Astrocyte (in vitro differentiated cells and primary cell): ENCODE results near the gene SULT1A3. TPM values are rescaled to one million over a fixed set of nuclear protein-coding genes. Genes with fewer than 3 reads are reported as not detected.

Source experiments
- DNase-seq: peaks from one replicate; pipeline ENCODE4 v3.0.0-alpha.2; 2010; ENCODE audit warnings: low read depth
- FAIRE-seq: peaks from 2 replicates; lab custom pipeline; 2011; peaks lifted over from hg19 to GRCh38; lab: Jason Lieb, UNC
- H2AFZ ChIP-seq: 2 replicates; pipeline ENCODE4 v1.6.0; 2012; ENCODE audit warnings: low read depth, low read length, inconsistent platforms
- H3K27ac ChIP-seq: 2 replicates; pipeline ENCODE4 v1.5.1; 2011; ENCODE audit warnings: low read depth, low read length, inconsistent platforms
- H3K27me3 ChIP-seq: 2 replicates; pipeline ENCODE4 v1.6.0; 2011; ENCODE audit warnings: low read length, inconsistent platforms; ENCODE audit not compliant: insufficient read depth
- H3K36me3 ChIP-seq: 2 replicates; pipeline ENCODE4 v1.5.1; 2011; ENCODE audit warnings: low read length, inconsistent platforms; ENCODE audit not compliant: insufficient read depth
- H3K4me1 ChIP-seq: 2 replicates; pipeline ENCODE4 v1.5.1; 2011; ENCODE audit warnings: low read length, inconsistent platforms; ENCODE audit not compliant: insufficient read depth
- H3K4me2 ChIP-seq: 2 replicates; pipeline ENCODE4 v1.6.0; 2012; ENCODE audit warnings: low read length, inconsistent platforms
- H3K4me3 ChIP-seq: 2 replicates; pipeline ENCODE4 v1.5.1; 2011; ENCODE audit warnings: low read depth, mild to moderate bottlenecking, low read length, inconsistent platforms; ENCODE audit not compliant: insufficient read depth
- H3K79me2 ChIP-seq: 2 replicates; pipeline ENCODE4 v1.6.0; 2012; ENCODE audit warnings: mild to moderate bottlenecking, low read length, inconsistent platforms; ENCODE audit not compliant: insufficient read depth
- H3K9ac ChIP-seq: 2 replicates; pipeline ENCODE4 v1.6.0; 2012; ENCODE audit warnings: mild to moderate bottlenecking, low read length, inconsistent platforms
- H3K9me3 ChIP-seq: 2 replicates; pipeline ENCODE4 v1.5.1; 2012; ENCODE audit warnings: low read depth, mild to moderate bottlenecking, low read length, inconsistent platforms; ENCODE audit not compliant: insufficient read depth
- H4K20me1 ChIP-seq: 2 replicates; pipeline ENCODE4 v1.6.0; 2012; ENCODE audit warnings: low read length, inconsistent platforms; ENCODE audit not compliant: insufficient read depth
- H3K27ac Mint-ChIP-seq: one replicate; pipeline ENCODE4 v1.8.0; 2021; ENCODE audit warnings: mild to moderate bottlenecking, mixed read lengths; ENCODE audit not compliant: unreplicated experiment
- H3K27me3 Mint-ChIP-seq: one replicate; pipeline ENCODE4 v1.8.0; 2021; ENCODE audit warnings: low read depth, mixed read lengths; ENCODE audit not compliant: unreplicated experiment
- H3K36me3 Mint-ChIP-seq: one replicate; pipeline ENCODE4 v1.8.0; 2021; ENCODE audit warnings: low read depth, mixed read lengths; ENCODE audit not compliant: unreplicated experiment
- H3K4me1 Mint-ChIP-seq: one replicate; pipeline ENCODE4 v1.8.0; 2021; ENCODE audit warnings: low read depth, mixed read lengths; ENCODE audit not compliant: unreplicated experiment
- H3K4me3 Mint-ChIP-seq: one replicate; pipeline ENCODE4 v1.8.0; 2021; ENCODE audit warnings: mild to moderate bottlenecking, moderate library complexity, mixed read lengths; ENCODE audit not compliant: unreplicated experiment
- H3K9me3 Mint-ChIP-seq: one replicate; pipeline ENCODE4 v1.8.0; 2021; ENCODE audit warnings: mild to moderate bottlenecking, mixed read lengths; ENCODE audit not compliant: unreplicated experiment
- EZH2 ChIP-seq: IDR thresholded peaks from 2 replicates; pipeline ENCODE4 v1.6.1; 2012; ENCODE audit warnings: mild to moderate bottlenecking, low read length, inconsistent platforms; ENCODE audit not compliant: insufficient read depth
- total RNA-seq: library from RNA; stranded (reverse); gene quantifications from 2 replicates; pipeline ENCODE4 v1.2.1, GENCODE V29; 2021
- TF ChIP-seq, protein P1 (sequence below): IDR thresholded peaks from 2 replicates; pipeline ENCODE4 v1.5.1; 2011; ENCODE audit warnings: low read depth, mild to moderate bottlenecking, inconsistent platforms, low read length, moderate library complexity; ENCODE audit not compliant: insufficient read depth

Gene SULT1A3
- total RNA-seq, 1 donor from 2014 or later, result 8.6 TPM

DNA sequence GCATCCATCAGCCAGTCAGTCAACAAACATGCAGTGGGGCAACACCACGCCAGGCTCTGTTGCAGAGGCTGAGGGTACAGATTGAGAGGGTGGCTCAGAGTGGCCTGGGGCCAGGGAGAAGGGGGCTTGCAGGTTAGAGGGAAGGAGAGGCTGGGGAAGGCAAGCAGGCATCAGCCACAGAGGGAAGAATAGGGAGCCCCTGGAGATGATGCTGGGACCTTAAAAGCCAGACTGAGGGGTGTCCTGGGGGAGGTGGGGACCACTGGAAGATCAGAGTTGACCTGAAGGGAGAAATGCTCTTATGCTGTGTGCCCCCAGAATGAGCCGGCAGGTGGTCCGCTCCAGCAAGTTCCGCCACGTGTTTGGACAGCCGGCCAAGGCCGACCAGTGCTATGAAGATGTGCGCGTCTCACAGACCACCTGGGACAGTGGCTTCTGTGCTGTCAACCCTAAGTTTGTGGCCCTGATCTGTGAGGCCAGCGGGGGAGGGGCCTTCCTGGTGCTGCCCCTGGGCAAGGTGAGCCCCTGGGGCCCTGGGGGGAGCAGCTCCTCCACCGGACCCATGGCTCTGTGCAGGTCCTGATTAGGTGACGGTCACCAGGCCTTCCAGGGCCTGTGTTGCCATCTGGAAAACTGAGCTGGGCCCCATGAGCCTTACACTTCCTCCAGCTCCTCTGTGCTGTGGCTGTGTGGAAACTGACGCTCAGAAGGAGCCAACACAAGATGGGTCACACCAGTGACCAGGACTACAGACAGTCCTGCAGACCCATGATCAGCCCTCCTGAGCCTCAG, 14.0 kb upstream of the SULT1A3 start:
- no peak for DNase-seq
- peaks cover 14% of the 10 kb centered on the region for H3K27me3 Mint-ChIP-seq
- no peaks in the 10 kb centered on the region for H3K4me1 Mint-ChIP-seq
- peaks cover 4% of the 10 kb centered on the region for H3K36me3 Mint-ChIP-seq
- Histone ChIP-seq H4K20me1 (peaks cover 3% of the 10 kb centered on the region), H3K27me3 (no peaks in the 10 kb centered on the region), H3K4me3 (no peak overlapping the region), H3K9ac (no peak overlapping the region), H3K4me1 (peaks cover 10% of the 10 kb centered on the region), H3K36me3 (no peaks in the 10 kb centered on the region), H3K9me3 (no peaks in the 10 kb centered on the region), H2AFZ (no peak overlapping the region), H3K4me2 (peak overlapping the region; percentile 93), H3K27ac (no peak overlapping the region), H3K79me2 (no peaks in the 10 kb centered on the region)
- FAIRE-seq, result no peak
- H3K4me3 Mint-ChIP-seq, result no peak overlapping the region
- no peak overlapping the region for H3K27ac Mint-ChIP-seq
- TF ChIP-seq, protein P1, sequence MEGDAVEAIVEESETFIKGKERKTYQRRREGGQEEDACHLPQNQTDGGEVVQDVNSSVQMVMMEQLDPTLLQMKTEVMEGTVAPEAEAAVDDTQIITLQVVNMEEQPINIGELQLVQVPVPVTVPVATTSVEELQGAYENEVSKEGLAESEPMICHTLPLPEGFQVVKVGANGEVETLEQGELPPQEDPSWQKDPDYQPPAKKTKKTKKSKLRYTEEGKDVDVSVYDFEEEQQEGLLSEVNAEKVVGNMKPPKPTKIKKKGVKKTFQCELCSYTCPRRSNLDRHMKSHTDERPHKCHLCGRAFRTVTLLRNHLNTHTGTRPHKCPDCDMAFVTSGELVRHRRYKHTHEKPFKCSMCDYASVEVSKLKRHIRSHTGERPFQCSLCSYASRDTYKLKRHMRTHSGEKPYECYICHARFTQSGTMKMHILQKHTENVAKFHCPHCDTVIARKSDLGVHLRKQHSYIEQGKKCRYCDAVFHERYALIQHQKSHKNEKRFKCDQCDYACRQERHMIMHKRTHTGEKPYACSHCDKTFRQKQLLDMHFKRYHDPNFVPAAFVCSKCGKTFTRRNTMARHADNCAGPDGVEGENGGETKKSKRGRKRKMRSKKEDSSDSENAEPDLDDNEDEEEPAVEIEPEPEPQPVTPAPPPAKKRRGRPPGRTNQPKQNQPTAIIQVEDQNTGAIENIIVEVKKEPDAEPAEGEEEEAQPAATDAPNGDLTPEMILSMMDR, result no peak
- TF ChIP-seq EZH2, result no peak
- H3K9me3 Mint-ChIP-seq, result no peaks in the 10 kb centered on the region

DNA sequence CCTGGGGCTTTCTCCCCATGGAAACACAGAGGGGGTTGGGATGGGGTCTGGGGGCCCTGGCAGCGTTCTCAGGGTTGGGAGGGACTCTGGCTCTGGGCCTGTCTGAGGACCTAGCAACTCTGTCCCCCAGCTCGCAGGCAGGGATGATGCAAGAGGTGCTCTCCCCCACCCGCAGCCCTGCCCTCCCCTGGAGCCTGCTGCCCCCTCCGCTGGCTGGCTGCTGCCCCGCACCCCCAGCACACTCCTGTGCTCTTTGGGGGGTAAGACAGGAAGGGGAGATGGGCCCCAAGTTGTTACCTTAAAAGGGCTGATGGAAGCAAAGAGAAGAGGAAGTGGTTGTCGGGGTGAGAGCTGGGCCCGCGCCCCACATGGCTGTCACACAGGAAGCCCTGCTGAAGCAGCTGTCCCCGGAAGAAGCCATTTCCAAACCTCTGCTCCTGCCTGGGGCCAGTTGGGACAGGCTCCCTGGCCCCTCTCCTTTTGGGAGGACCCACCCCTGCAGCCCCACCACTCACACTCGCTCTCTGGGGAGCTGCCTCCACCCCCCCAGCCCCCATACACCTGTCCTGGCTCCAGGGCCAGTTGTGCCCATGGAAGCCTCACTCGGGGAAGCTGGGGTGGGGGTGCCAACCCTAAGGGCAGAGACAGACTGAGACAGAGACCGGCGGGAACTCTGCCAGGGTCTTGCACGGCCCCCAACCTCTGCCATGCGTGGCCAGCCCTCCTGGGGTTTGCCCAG, 13.2 kb upstream of the SULT1A3 start:
- FAIRE-seq (no peak), DNase-seq (no peak)
- no peaks in the 10 kb centered on the region for H3K36me3 ChIP-seq
- no peaks in the 10 kb centered on the region for H3K79me2 ChIP-seq
- H3K4me2 ChIP-seq, result no peak overlapping the region
- no peak overlapping the region for H3K4me3 ChIP-seq
- H3K27ac ChIP-seq, result no peak overlapping the region
- Mint-ChIP-seq H3K27me3 (peaks cover 10% of the 10 kb centered on the region), H3K9me3 (no peaks in the 10 kb centered on the region), H3K27ac (no peak overlapping the region), H3K4me1 (no peaks in the 10 kb centered on the region), H3K4me3 (no peak overlapping the region), H3K36me3 (peaks cover 4% of the 10 kb centered on the region)
- H3K27me3 ChIP-seq, result no peaks in the 10 kb centered on the region
- no peak overlapping the region for H3K9ac ChIP-seq
- H3K4me1 ChIP-seq, result peaks cover 10% of the 10 kb centered on the region
- H2AFZ ChIP-seq, result no peak overlapping the region
- H4K20me1 ChIP-seq, result peaks cover 3% of the 10 kb centered on the region
- TF ChIP-seq, protein P1, result no peak
- no peak for TF ChIP-seq EZH2
- H3K9me3 ChIP-seq, result no peaks in the 10 kb centered on the region
